GM11168 (cell line): ENCODE measurements around the gene RSAD2.
"Not testable (repeated sequence)": the region's sequence is repeated elsewhere in the genome, so short reads cannot be mapped to it uniquely, and the experiment has no call there.

Source experiments
- in situ Hi-C: fragments of 300-500 bp; cut with MboI; formaldehyde crosslinking; loops from one replicate; pipeline ENCODE4 v1.12.0; 2022; ENCODE audit warnings: low sequenced_read_pairs; ENCODE audit not compliant: unreplicated experiment

Gene RSAD2

GRCh38 chr2:6877402-6878304 lies at the start of gene RSAD2:
Gene RSAD2 (plus strand): TSS chr2:6877777. CDS start chr2:6877801, 24 bp downstream.
- in situ Hi-C loops, result no loop called here

- in situ Hi-C loops, result no loop called here
Measured at GRCh38 chr2:6828299-6828584, 49.3 kb upstream of the RSAD2 start.

GRCh38 chr2:6831229-6831628 lies 46.3 kb upstream of the RSAD2 start:
- in situ Hi-C loops, result no loop called here

- in situ Hi-C loops, result no loop called here
Measured at GRCh38 chr2:6832596-6833299, 44.8 kb upstream of the RSAD2 start.

- in situ Hi-C loops, result no loop called here
Measured at GRCh38 chr2:6833300-6833604, 44.3 kb upstream of the RSAD2 start.

- in situ Hi-C loops, result no loop called here
Measured at GRCh38 chr2:6834163-6834562, 43.4 kb upstream of the RSAD2 start.

GRCh38 chr2:6835467-6835866 lies 42.1 kb upstream of the RSAD2 start:
- in situ Hi-C loops, result no loop called here

- in situ Hi-C loops, result no loop called here
Measured at GRCh38 chr2:6838673-6839319, 38.8 kb upstream of the RSAD2 start.

GRCh38 chr2:6841537-6842287 lies 35.9 kb upstream of the RSAD2 start:
- in situ Hi-C loops, result no loop called here

- in situ Hi-C loops, result no loop called here
Measured at GRCh38 chr2:6845312-6845711, 32.3 kb upstream of the RSAD2 start.

- in situ Hi-C loops, result no loop called here
Measured at GRCh38 chr2:6845903-6846302, 31.7 kb upstream of the RSAD2 start.

GRCh38 chr2:6846540-6846939 lies 31.0 kb upstream of the RSAD2 start:
- in situ Hi-C loops, result no loop called here

- in situ Hi-C loops, result no loop called here
Measured at GRCh38 chr2:6846967-6847681, 30.5 kb upstream of the RSAD2 start.

GRCh38 chr2:6852195-6852594 lies 25.4 kb upstream of the RSAD2 start:
- in situ Hi-C loops, result no loop called here

GRCh38 chr2:6854416-6854815 lies 23.2 kb upstream of the RSAD2 start:
- in situ Hi-C loops, result no loop called here

- in situ Hi-C loops, result no loop called here
Measured at GRCh38 chr2:6855860-6856547, 21.6 kb upstream of the RSAD2 start.

GRCh38 chr2:6856548-6856920 lies 21.0 kb upstream of the RSAD2 start:
- in situ Hi-C loops, result no loop called here

- in situ Hi-C loops, result not testable (repeated sequence)
Measured at GRCh38 chr2:6858466-6859027, 19.0 kb upstream of the RSAD2 start.

GRCh38 chr2:6860296-6860695 lies 17.3 kb upstream of the RSAD2 start:
- in situ Hi-C loops, result no loop called here
